ENCODE results near the gene WWOX. TPM values are rescaled to one million over a fixed set of nuclear protein-coding genes. Genes with fewer than 3 reads are reported as not detected.

The WWOX gene
- total RNA-seq, 4 donors from 2014 or later, result 12.9 to 53.5 (median 25.6) TPM

DNA sequence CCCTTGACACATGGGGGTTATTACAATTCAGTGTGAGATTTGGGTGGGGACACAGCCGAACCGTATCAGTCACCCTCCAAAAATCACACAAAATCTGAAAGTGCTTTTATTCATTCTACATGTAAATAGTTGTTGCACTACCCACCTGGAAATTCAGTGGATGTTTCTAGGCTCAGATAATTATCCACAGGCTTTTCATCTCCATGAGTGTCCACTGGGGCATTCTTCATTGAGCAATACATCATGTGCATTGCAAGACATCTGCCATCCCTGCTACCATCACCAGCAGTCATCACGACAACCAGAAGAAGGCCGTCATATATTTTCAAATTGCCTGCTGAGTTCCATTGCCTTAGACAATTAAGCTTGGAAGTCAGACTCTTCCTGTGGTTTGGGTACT, 330.8 kb downstream of the WWOX start:
- H3K4me3 ChIP-seq, result no peak overlapping the region

GRCh38 chr16:78431004-78431670, 331.7 kb downstream of the WWOX start:
- Histone ChIP-seq H3K27me3 (no peaks in the 10 kb centered on the region), H3K36me3 (peaks cover 0 to 18% of the 10 kb centered on the region in 2 donors), H3K27ac (no peak overlapping the region), H3K4me3 (no peak overlapping the region), H3K4me1 (no peaks in the 10 kb centered on the region), H3K9me3 (no peaks in the 10 kb centered on the region)
- no peak for ATAC-seq
- TF ChIP-seq POLR2A (IDR thresholded peaks at IDR 0.05), result no peak
- TF ChIP-seq CTCF (IDR thresholded peaks at IDR 0.05), result no peak
- no peak for TF ChIP-seq POLR2AphosphoS5 (IDR thresholded peaks at IDR 0.05)
- no peak for TF ChIP-seq EP300 (IDR thresholded peaks at IDR 0.05)
- WGBS, 2 donors (ENCODE audit: low coverage in 1 of 2), result 64 to 87% methylated on average over 5 to 6 of the region's 6 CpGs

More for the DNA sequence above, 330.8 kb downstream of the WWOX start:
- H3K4me1 ChIP-seq, result no peaks in the 10 kb centered on the region
- no peak overlapping the region for H3K27ac ChIP-seq
- no peaks in the 10 kb centered on the region for H3K27me3 ChIP-seq
- ATAC-seq, result no peak
- no peaks in the 10 kb centered on the region for H3K9me3 ChIP-seq
- peaks cover 0 to 18% of the 10 kb centered on the region in 2 donors for H3K36me3 ChIP-seq
- TF ChIP-seq EP300 (IDR thresholded peaks at IDR 0.05) (no peak), POLR2AphosphoS5 (IDR thresholded peaks at IDR 0.05) (no peak), CTCF (IDR thresholded peaks at IDR 0.05) (no peak), POLR2A (IDR thresholded peaks at IDR 0.05) (no peak)
- 67 to 98% methylated on average over 3 to 4 of the region's 4 CpGs for WGBS, 2 donors (ENCODE audit: low coverage in 1 of 2)

GRCh38 chr16:78431701-78432100, 332.2 kb downstream of the WWOX start:
- Histone ChIP-seq H3K36me3 (peaks cover 0 to 16% of the 10 kb centered on the region in 2 donors), H3K9me3 (no peaks in the 10 kb centered on the region), H3K27me3 (no peaks in the 10 kb centered on the region), H3K27ac (no peak overlapping the region), H3K4me1 (no peaks in the 10 kb centered on the region), H3K4me3 (no peak overlapping the region)
- 97 to 100% methylated on average over 3 of the region's 3 CpGs for WGBS, 2 donors (ENCODE audit: low coverage in 1 of 2)
- no peak for ATAC-seq
- TF ChIP-seq EP300 (IDR thresholded peaks at IDR 0.05), result no peak
- no peak for TF ChIP-seq POLR2A (IDR thresholded peaks at IDR 0.05)
- TF ChIP-seq CTCF (IDR thresholded peaks at IDR 0.05), result no peak
- TF ChIP-seq POLR2AphosphoS5 (IDR thresholded peaks at IDR 0.05), result no peak

GRCh38 chr16:78432451-78432850, 333.0 kb downstream of the WWOX start:
- no peaks in the 10 kb centered on the region for H3K27me3 ChIP-seq
- 92 to 97% methylated on average over 16 of the region's 17 CpGs for WGBS, 2 donors (ENCODE audit: low coverage in 1 of 2)

GRCh38 chr16:78433116-78433515, 333.7 kb downstream of the WWOX start:
- WGBS, 2 donors (ENCODE audit: low coverage in 1 of 2), result 82 to 86% methylated on average over 2 of the region's 2 CpGs
- H3K4me3 ChIP-seq, result no peak overlapping the region
- H3K27me3 ChIP-seq, result no peaks in the 10 kb centered on the region
- TF ChIP-seq POLR2A (IDR thresholded peaks at IDR 0.05) (no peak), CTCF (IDR thresholded peaks at IDR 0.05) (no peak), POLR2AphosphoS5 (IDR thresholded peaks at IDR 0.05) (no peak), EP300 (IDR thresholded peaks at IDR 0.05) (no peak)
- ATAC-seq, result no peak
- no peak overlapping the region for H3K27ac ChIP-seq
- H3K4me1 ChIP-seq, result no peaks in the 10 kb centered on the region
- H3K9me3 ChIP-seq, result no peaks in the 10 kb centered on the region
- peaks cover 0 to 12% of the 10 kb centered on the region in 2 donors for H3K36me3 ChIP-seq

More at GRCh38 chr16:78432451-78432850, 333.0 kb downstream of the WWOX start:
- H3K36me3 ChIP-seq, result peaks cover 0 to 12% of the 10 kb centered on the region in 2 donors
- no peaks in the 10 kb centered on the region for H3K9me3 ChIP-seq
- ATAC-seq, result no peak
- no peak overlapping the region for H3K4me3 ChIP-seq
- no peak overlapping the region for H3K27ac ChIP-seq
- no peak for TF ChIP-seq EP300 (IDR thresholded peaks at IDR 0.05)
- no peak for TF ChIP-seq POLR2AphosphoS5 (IDR thresholded peaks at IDR 0.05)
- no peak for TF ChIP-seq POLR2A (IDR thresholded peaks at IDR 0.05)
- H3K4me1 ChIP-seq, result no peaks in the 10 kb centered on the region

All from gastroesophageal sphincter (tissue), 4 donors.